Measurements from ENCODE around the gene WDR47.
"Not testable (repeated sequence)": the region's sequence is repeated elsewhere in the genome, so short reads cannot be mapped to it uniquely, and the experiment has no call there.

Gene WDR47

DNA sequence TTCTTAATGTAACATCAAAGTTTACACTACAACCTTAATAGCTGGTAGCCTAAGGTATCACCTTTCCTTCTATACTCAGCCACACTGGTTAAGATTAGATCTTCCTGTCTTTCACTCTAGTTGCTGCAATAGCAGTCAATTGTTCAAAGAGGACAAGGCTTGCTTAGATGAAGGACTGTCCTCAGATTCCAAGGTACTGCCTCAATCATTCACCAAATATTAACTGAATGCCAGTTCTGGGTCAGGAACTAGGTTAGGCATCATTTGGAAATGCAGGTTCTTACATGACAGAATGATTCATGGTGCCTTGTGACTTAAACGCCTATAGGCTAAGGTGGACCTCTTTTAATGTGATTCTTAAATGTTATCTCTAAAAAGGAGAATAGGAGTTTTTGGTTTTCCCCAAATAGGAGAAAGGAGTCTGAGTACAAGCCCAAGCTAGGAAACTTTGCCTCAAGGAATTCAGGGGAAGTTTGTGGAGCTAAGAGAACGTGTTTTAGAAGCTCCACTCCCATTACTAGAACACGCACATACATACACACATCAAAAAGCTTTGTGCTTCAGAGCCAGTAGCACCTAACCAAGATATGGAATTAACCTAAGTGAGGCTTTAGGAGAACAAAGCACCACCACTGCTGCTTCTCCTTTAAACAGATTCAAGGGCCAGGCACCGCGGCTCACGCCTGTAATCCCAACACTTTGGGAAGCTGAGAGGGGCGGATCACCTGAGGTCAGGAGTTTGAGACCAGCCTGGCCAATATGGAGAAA lies 8.5 kb upstream of the WDR47 start:
- no peak for DNase-seq

- no peak for DNase-seq
These were observed 6.4 kb upstream of the WDR47 start for GRCh38 chr1:109048335-109048734.

- no peak for DNase-seq
These were observed 5.4 kb upstream of the WDR47 start for GRCh38 chr1:109047339-109047738.

- DNase-seq: no peak
These were observed 4.8 kb upstream of the WDR47 start for GRCh38 chr1:109046671-109047070.

- DNase-seq: no peak
These were observed 3.7 kb upstream of the WDR47 start for GRCh38 chr1:109045595-109045994.

- peak; percentile 27 for DNase-seq
These were observed 797 bp downstream of the WDR47 start for GRCh38 chr1:109040989-109041620.

- DNase-seq: no peak
These were observed 1.3 kb downstream of the WDR47 start for GRCh38 chr1:109040627-109040988.

GRCh38 chr1:109034382-109034781 lies 7.5 kb downstream of the WDR47 start:
- no peak for DNase-seq

DNA sequence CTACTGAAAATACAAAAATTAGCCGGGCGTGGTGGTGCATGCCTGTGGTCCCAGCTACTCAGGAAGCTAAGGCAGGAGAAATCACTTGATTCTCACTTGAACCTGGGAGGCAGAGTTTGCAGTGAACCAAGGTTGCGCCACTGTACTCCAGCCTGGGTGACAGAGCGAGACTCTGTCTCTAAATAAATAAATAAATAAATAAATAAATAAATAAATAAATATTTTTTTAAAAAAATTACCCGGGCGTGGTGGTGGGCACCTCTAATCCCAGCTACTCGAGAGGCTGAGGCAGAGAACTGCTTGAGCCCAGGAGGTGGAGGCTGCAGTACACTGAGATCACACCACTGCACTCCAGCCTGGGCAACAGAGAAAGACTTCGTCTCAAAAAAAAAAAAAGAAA lies 12.4 kb downstream of the WDR47 start:
- not testable (repeated sequence) for DNase-seq

- DNase-seq: no peak
These were observed 14.1 kb downstream of the WDR47 start for GRCh38 chr1:109027841-109028240.

- no peak for DNase-seq
These were observed 16.2 kb downstream of the WDR47 start for GRCh38 chr1:109025694-109026093.

GRCh38 chr1:109024646-109025045 lies 17.3 kb downstream of the WDR47 start:
- no peak for DNase-seq

- no peak for DNase-seq
These were observed 21.1 kb downstream of the WDR47 start for GRCh38 chr1:109020693-109021257.

- DNase-seq: not testable (repeated sequence)
These were observed 24.2 kb downstream of the WDR47 start for GRCh38 chr1:109017719-109018118.

DNA sequence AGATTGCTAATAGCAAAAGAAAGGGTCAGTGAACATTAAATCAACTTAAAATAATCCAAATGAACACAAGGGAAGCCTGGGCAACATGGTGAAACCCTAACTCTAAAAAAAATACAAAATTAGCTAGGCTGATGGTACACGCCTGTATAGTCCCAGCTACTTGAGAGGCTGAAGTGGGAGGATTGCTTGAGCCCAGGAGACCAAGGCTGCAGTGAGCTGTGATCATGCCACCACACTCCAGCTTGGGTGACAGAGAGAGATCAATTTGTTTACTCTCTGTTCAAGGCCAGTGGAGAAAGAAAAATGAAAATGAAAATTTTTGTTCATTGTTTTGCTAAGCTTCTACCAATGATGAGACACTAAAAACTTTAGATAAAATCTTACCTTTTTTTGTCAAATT lies 24.8 kb downstream of the WDR47 start:
- no peak for DNase-seq

- no peak for DNase-seq
These were observed 30.6 kb downstream of the WDR47 start for GRCh38 chr1:109011335-109011734.

DNA sequence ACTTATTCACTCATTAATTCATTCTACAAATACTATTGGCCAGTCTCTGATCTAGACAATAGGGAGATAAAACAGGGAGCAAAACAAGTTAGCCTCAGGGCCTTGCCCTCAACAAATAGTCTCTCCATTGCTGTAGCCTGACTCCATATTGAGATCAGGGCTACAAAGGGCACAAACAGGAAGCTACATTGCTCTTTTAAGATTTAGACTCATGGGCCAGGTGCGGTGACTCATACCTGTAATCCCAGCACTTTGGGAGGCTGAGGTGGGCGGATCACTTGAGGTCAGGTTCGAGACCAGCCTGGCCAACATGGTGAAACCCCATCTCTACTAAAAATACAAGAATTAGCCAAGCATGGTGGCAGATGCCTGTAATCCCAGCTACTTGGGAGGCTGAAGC lies 45.3 kb downstream of the WDR47 start:
- DNase-seq: not testable (repeated sequence)

DNA sequence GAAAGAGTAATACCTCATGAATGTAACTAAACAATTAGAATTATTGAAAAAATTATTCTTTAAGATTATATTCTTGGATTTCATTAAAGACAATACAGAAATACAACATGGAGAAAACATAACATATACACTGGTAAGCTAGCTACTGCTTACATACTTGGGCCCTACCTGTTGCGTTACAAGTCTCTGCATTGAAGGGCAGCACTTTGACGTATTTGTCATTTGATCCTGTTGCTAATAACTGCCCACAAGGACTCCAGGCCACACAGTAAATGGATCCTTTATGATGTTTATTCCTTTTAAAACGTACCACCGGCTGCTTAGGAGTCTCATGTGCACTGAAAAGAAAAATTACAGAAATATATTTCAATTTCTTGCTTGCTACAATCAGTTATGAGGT lies 58.8 kb downstream of the WDR47 start:
- DNase-seq: no peak

DNA sequence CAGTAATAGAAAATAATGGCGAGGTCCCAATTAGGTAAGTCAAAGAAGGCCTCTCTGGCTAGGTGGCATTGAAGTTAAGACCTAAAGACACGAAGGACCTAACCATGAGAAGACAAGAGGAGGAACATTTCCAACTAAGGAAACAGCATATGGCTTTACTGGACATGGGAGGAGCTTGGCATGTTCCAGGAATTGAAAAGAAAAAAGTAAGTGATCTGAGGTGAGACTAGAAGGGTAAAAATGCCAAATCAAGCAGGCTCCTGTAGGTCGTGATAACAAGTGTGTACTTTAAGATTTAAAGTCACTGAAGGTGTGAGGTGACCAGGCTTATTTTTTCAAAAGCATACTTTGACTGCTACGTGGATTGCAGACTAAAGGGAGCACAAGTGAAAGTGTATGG lies 65.2 kb downstream of the WDR47 start:
- DNase-seq: no peak

GRCh38 chr1:108972951-108973350 lies 69.0 kb downstream of the WDR47 start:
- no peak for DNase-seq

DNA sequence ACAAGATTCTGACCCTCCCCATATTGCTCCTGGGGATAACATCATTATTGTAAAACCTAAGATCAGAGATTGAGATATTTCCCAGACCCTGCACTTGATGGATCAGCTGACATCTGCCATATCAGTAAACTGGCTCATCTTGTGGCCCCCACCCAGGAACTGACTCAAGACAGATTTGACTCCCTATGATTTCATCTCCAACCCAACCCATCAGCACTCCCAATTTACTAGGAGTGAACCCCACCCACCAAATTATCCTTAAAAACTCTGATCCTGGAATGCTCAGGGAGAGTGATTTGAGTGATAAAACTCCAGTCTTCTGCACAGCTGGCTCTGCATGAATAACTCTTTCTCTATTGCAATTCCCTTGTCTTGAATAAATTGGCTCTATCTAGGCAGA lies 72.6 kb downstream of the WDR47 start:
- no peak for DNase-seq

- DNase-seq: peak; percentile 90
These were observed 78.7 kb downstream of the WDR47 start, which contains the start of gene CLCC1 for GRCh38 chr1:108963052-108963686. TSS of gene CLCC1 (minus strand) at chr1:108963484. CDS start at chr1:108950437, 13,047 bp downstream.

DNA sequence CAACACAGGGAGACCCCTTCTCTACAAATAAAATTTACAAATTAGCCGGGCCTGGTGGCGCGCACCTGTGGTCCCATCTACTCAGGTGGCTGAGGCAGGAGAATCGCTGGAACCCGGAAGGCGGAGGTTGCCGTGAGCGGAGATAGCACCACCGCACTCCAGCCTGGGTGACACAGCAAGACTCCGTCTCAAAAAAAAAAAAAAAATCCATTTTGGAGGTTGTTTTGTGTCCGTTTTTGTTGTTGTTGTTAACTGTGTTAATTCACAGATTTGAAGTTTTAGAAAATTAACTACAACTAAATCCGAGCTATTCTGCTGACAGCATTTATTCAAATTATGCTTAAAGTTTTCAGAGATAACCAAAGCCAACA lies 79.2 kb downstream of the WDR47 start:
- no peak for DNase-seq
